ENCODE data around the gene FLT3.
"Not testable (repeated sequence)": the region's sequence is repeated elsewhere in the genome, so short reads cannot be mapped to it uniquely, and the experiment has no call there.

The FLT3 gene

GRCh38 chr13:28099396-28100149 is 803 bp downstream of the FLT3 start:
- peak in 1 of 2 experiments; percentile 19 for DNase-seq

GRCh38 chr13:28097503-28097902 is 2.9 kb downstream of the FLT3 start:
- DNase-seq: no peak

- DNase-seq: peak; percentile 78
Observed at GRCh38 chr13:28094306-28094705, 6.1 kb downstream of the FLT3 start.

GRCh38 chr13:28093881-28094280 is 6.5 kb downstream of the FLT3 start:
- no peak for DNase-seq

GRCh38 chr13:28092431-28092830 is 7.9 kb downstream of the FLT3 start:
- no peak for DNase-seq

GRCh38 chr13:28089065-28089464 is 11.3 kb downstream of the FLT3 start:
- DNase-seq: no peak

- not testable (repeated sequence) for DNase-seq
Observed at GRCh38 chr13:28077820-28078219, 22.6 kb downstream of the FLT3 start.

GRCh38 chr13:28077231-28077630 is 23.1 kb downstream of the FLT3 start:
- DNase-seq: no peak

- DNase-seq: no peak
Observed at GRCh38 chr13:28071424-28071823, 29.0 kb downstream of the FLT3 start.

GRCh38 chr13:28067491-28067890 is 32.9 kb downstream of the FLT3 start:
- DNase-seq: no peak

GRCh38 chr13:28058866-28059613 is 41.3 kb downstream of the FLT3 start:
- DNase-seq: peak; percentile 80 to 84

GRCh38 chr13:28056970-28057712 is 43.2 kb downstream of the FLT3 start:
- DNase-seq: no peak

GRCh38 chr13:28056426-28056825 is 44.0 kb downstream of the FLT3 start:
- no peak for DNase-seq

GRCh38 chr13:28055357-28055756 is 45.0 kb downstream of the FLT3 start:
- peak; percentile 78 to 79 for DNase-seq

- DNase-seq: peak; percentile 30 to 44
Observed at GRCh38 chr13:28052945-28053344, 47.4 kb downstream of the FLT3 start.

- DNase-seq: no peak
Observed at GRCh38 chr13:28049880-28050875, 50.2 kb downstream of the FLT3 start.

- no peak for DNase-seq
Observed at GRCh38 chr13:28049215-28049614, 51.2 kb downstream of the FLT3 start.

GRCh38 chr13:28048768-28049167 is 51.6 kb downstream of the FLT3 start:
- DNase-seq: no peak

- DNase-seq: peak; percentile 68 to 71
Observed at GRCh38 chr13:28047757-28048388, 52.5 kb downstream of the FLT3 start.

GRCh38 chr13:28046981-28047380 is 53.4 kb downstream of the FLT3 start:
- DNase-seq: no peak

GRCh38 chr13:28045861-28046260 is 54.5 kb downstream of the FLT3 start:
- no peak for DNase-seq

- DNase-seq: no peak
Observed at GRCh38 chr13:28044608-28045007, 55.8 kb downstream of the FLT3 start.

Measured in AML-193 (cell line).